Measurements from ENCODE around the gene LTO1.

Gene LTO1

GRCh38 chr11:69682221-69682620, 7.1 kb upstream of the LTO1 start:
- no peak for DNase-seq (ENCODE audit: extremely low read depth in 1 of 2, low read depth in 1 of 2)

- DNase-seq (ENCODE audit: extremely low read depth in 1 of 2, low read depth in 1 of 2): no peak
These were observed 5.5 kb upstream of the LTO1 start for GRCh38 chr11:69680688-69681087.

DNA sequence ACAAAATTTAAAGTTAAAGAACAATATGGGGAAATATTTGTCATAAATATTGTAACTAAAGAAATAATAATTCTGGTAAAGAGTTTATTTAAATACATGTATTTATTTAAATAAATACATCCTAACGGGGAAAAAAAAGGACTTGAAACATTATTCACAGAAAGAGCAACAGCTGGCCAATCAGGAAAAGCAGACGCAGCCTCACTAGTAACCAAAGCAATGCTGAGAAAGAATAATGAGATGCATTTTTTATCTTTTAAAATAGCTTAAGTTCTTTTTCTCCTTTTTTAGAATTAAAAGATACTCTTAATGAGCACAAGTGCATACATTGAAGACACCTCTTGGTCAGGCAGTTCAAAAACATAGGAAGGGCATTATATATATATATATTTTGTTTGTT, 2.6 kb upstream of the LTO1 start:
- DNase-seq (ENCODE audit: extremely low read depth in 1 of 2, low read depth in 1 of 2): no peak

DNA sequence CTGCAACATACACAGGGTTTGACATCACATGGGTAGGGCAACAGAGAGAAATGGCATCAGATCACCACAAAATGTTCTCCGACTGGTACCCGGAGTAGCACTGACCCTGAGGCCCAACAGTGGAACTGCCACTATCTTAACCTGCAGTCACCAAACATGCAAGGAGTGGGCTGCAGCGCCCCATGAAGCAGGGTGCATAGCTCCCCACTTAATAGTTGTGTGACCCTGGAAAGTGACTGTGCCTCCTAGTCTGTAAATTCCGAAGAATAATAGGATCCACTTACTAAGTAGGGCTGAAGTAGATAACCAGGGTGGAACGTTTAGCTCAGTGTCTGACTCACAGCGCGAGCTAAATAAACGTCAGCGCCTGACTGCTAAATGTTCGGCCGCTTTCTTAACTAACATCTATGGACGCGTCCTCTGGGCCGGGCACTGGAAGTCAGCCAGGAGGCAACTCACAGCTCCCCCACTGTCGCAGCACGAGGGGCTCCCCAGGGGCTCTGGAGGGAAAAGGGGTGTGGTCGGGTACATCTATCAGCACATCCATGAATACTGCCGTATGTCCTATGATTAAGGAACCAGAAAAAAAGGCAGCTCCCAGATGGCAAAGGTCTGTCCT, 777 bp downstream of the LTO1 start:
- DNase-seq (ENCODE audit: extremely low read depth in 1 of 2, low read depth in 1 of 2): no peak

DNA sequence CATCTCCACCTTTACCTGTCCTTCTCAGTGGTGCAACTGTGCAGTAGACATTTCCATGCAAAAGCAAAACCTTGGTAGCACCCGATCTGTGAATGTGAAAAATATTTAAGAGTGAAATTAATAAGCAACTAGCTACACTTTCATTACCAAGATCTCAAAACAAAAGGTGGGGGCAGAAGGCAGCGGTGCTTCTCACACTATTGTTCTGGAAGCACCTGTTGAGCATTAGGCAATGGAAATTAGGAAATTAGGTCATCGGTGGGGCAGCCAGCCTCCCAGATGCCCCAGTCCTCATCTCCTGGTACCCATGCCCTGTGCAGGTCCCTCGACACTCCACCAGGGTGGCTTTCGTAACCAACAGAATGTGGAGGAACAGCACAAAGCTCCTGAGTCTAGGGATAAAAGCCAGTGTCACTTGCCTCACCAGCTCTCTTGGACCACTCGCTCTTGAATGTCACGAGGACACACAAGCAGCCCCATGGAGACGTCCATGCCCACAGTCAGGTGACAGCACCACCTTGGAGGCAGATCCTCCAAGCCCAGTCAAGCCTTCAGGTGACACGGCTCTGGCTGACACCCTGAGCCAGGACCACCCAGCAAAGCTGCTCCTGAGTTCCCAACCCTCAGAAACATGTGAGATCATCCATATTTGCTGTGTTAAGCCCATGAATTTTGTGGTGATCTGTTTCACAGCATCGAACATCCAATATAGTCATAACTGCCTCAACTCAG, 3.3 kb downstream of the LTO1 start:
- no peak for DNase-seq (ENCODE audit: extremely low read depth in 1 of 2, low read depth in 1 of 2)

DNA sequence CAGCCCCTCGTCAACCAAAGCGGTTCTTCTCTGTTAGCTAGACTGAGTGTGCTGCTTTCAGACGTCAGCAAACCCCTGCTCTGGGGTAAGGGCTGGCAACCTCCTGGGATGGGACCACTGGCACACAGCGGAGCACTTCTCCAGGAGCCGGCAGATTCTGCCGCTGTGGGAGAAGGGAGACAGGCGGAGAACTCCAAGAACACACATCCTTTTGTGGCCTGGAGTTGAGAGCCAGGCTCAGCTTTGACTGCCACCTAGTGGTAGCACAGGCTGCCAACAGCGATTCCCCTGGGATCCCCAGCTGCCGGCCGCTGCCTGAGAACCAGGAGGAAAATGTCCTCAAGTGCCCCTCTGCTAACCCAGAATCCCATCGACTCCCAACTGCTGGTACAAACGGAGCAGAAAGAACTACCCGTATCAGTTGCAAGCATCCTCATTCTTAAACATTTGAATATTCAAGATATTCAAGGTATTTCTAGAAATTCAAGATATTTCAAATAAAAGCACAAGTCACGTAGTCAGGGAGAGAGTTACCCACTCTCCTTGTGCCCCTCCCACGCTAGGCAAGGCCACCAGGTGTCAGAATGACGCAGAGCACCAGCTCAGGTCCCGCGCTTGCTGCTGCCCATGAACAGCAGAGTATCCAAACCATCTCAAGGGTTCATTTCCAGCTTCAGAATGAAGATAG, 4.9 kb downstream of the LTO1 start:
- DNase-seq (ENCODE audit: extremely low read depth in 1 of 2, low read depth in 1 of 2): peak; percentile 10 to 36

- DNase-seq (ENCODE audit: extremely low read depth in 1 of 2, low read depth in 1 of 2): no peak
These were observed 5.7 kb downstream of the LTO1 start for GRCh38 chr11:69669486-69669885.

- DNase-seq (ENCODE audit: extremely low read depth in 1 of 2, low read depth in 1 of 2): no peak
These were observed 7.2 kb downstream of the LTO1 start for GRCh38 chr11:69667619-69668604.

DNA sequence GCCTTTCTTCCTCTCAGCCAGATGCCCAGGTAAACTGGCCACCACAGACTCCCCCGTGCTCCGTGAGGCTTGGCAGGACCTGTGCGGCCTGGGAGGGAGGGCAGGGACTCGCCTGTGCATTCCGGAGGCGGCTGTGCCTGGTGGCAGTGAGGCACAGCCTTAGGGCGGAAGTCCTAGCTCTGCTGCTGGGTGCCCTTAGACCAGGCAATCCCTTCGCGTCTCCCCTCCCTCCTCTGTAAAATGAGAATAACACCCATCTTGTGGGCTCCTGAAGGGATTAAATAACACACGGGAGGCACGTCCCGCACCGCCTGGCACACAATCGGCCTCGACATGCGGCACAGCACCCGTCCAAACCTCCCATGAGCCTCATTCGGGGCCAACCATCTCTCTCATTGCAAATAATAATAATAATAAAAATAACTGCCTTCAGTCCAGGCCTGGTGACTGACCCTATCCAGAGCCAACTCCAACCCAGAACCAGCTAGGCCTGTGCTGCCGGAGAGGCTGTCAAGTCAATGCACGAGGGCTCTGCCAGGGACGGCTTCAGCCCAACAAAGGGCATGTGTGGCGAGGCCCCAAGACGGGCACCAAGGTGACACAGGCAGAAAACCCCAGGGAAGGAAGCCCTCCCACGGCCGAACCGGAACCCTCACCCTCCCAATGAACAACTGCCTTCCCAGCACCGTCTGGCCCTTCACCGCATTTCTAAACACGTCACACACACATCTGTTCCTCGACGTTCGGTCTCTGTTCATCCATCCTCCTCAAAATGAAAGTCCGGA, 8.2 kb downstream of the LTO1 start:
- no peak for DNase-seq (ENCODE audit: extremely low read depth in 1 of 2, low read depth in 1 of 2)

DNA sequence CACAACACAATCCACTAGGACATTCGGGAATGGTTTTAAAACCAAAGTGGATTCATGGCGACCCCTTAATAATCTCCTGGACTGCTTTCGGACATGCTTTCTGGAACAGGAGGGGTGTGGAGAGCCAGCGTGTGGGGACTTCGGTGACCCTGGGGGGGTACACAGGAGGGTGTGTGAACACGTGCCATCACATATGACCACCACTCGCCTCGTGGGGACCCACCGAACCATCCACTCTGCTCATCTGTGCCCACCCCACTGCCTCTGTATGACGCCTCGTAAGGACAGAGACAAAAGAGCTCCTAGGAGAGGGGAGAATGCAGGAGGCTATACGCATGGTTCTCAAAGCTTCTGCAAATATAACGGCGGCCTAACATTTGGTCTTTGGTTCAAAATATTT, 8.9 kb downstream of the LTO1 start:
- no peak for DNase-seq (ENCODE audit: extremely low read depth in 1 of 2, low read depth in 1 of 2)

DNA sequence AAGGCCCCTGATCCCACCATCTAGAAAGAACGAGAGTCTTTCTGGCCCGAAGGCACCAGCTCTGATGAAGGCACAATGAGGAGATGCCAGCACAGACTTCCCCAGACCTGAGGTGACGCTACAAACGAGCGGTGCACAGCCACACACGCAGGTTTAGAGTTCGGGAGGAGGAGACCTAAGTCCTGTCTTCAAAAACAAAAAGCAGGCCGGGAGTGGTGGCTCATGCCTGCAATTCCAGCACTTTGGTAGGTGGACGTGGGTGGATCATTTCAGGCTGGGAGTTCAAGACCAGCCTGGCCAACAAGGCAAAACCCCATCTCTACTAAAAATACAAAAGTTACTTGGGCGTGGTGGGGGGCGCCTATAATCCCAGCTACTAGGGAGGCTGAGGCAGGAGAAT, 9.5 kb downstream of the LTO1 start:
- DNase-seq (ENCODE audit: extremely low read depth in 1 of 2, low read depth in 1 of 2): no peak

- DNase-seq (ENCODE audit: extremely low read depth in 1 of 2, low read depth in 1 of 2): no peak
These were observed 10.3 kb downstream of the LTO1 start for GRCh38 chr11:69664901-69665300.

- DNase-seq (ENCODE audit: extremely low read depth in 1 of 2, low read depth in 1 of 2): no peak
These were observed 10.9 kb downstream of the LTO1 start for GRCh38 chr11:69664103-69664775.

GRCh38 chr11:69663326-69663725, 11.8 kb downstream of the LTO1 start:
- DNase-seq (ENCODE audit: extremely low read depth in 1 of 2, low read depth in 1 of 2): no peak

GRCh38 chr11:69662806-69663205, 12.3 kb downstream of the LTO1 start:
- DNase-seq (ENCODE audit: extremely low read depth in 1 of 2, low read depth in 1 of 2): no peak

DNA sequence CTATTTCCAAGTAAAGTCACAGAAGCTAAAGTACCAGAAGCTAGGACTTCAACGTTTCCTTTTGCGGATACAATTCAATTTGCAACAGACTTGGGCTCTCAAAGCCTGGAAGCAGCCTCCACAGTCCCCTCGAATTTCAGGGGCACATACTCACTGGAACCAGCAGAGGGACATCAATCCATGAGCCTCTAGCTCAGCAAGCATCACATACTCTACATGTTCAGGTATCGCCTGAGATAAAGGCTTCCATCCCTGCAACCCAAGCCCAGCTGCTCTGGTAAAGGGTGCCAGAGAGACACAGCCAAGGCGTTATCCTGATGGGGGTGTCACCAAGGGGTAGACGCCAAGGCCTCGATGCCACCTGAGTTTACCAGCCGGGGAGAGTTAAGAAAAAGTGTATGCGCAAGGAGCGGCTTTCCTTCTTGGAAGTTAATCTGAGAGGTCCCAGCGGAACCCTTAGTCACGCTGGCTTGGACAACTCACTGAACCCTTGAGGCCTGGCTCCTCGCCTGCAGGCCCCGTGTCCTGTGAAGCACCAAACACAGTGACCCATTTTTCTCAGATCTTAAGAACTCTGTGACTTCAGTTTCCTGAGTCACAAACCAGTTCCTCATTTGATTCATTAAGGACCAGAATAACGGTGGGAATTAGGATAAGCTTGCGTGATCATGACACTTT, 13.0 kb downstream of the LTO1 start:
- DNase-seq (ENCODE audit: extremely low read depth in 1 of 2, low read depth in 1 of 2): no peak

DNA sequence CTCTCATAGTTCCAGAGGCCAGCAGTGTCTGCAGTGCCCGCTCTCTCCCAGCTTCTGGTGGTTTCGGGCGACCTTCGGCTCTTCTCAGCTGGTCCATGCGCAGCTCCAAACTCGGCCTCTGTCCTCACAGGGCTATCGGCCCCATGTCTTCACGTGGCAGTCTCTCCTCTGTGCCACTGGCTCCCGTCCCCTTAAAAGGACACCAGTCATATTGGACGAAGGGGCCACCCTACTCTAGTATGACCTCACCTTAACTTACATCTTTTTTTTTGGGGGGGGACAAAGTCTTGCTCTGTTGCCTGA, 13.8 kb downstream of the LTO1 start:
- no peak for DNase-seq (ENCODE audit: extremely low read depth in 1 of 2, low read depth in 1 of 2)

DNA sequence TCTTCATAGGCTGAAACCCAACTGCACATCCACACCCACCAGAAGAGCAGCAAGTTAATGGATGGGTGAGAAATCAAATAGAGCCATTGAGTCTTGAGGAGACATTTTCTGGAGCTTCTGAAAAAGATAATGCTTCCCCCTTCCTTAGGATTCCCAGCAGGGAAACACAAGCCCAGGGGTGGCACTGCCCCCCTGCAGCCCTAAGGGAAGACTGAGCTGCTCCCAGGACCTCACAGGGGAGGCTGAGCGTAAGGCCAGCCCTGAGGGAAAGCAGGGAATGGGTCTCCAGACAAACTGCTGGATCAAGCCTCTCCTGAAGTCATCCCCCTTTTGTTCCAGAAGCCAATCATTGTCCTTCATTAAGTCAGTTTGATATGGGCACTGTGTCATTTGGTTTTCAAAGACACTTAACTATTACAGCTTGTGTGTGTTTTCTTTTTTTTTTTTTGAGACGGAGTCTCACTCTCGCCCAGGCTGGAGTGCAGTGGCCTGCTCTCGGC, 15.1 kb downstream of the LTO1 start:
- DNase-seq (ENCODE audit: extremely low read depth in 1 of 2, low read depth in 1 of 2): no peak

DNA sequence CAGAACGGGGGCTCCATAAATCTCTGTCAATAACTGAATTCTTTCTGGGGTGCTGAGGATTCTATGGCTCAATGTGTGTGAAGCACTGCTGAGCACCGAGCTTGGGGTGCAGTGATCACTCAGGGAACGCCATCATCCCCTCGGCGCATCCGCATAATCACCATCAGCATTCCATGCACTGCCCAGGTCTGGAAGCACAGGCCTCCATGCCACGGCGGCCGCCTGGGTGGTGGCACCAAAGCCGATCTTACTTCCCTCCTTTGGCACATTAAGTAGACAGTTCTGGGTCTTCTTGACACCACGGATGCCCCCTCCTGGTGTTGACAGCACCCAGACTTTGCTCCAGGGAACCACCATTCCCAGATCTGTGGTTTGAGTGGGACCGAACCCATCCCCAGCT, 15.6 kb downstream of the LTO1 start:
- no peak for DNase-seq (ENCODE audit: extremely low read depth in 1 of 2, low read depth in 1 of 2)

Data from activated CD8-positive, alpha-beta memory T cell treated with anti-CD3 and anti-CD28 coated beads for 1 hour (primary cell).